Stomach (tissue), 4 donors: ENCODE results near the gene APCDD1.

Experiments used
- EP300 ChIP-seq: sonication (generic); formaldehyde crosslinking; IDR thresholded peaks from one replicate; pipeline ENCODE4 v1.6.1; 2017; ENCODE audit warnings: antibody characterized with exemption
- TF ChIP-seq, protein P1 (sequence below), 7 experiments: fragments of 450-650 bp in 4 of 7; fragments of 200-600 bp in 3 of 7; sonication (generic) in 3 of 7; IDR thresholded peaks; one replicate each; pipeline ENCODE4 v1.5.1; 2016 to 2019; ENCODE audit warnings: antibody characterized with exemption in 7 of 7, control low read depth in 2 of 7, mild to moderate bottlenecking in 1 of 7

DNA sequence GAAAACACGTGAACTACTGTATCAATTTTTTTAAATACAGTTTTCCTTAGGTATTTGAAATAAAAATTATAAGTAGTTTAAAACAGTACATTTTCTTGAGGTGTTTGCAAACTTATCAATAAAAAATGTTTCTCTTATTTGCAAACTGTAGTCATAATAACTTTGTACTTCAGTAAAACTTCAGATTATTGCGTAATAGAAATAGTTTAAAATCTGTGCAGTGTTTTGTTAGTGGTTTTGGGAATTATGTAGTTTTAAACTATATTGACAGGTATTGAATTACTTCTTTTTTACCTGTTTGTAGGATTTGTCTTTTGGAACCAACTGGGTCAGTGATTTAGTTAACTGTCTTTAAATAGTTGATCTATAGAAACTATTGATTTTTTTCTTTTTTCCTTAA lies 78.7 kb downstream of the APCDD1 start:
- TF ChIP-seq, protein P1, sequence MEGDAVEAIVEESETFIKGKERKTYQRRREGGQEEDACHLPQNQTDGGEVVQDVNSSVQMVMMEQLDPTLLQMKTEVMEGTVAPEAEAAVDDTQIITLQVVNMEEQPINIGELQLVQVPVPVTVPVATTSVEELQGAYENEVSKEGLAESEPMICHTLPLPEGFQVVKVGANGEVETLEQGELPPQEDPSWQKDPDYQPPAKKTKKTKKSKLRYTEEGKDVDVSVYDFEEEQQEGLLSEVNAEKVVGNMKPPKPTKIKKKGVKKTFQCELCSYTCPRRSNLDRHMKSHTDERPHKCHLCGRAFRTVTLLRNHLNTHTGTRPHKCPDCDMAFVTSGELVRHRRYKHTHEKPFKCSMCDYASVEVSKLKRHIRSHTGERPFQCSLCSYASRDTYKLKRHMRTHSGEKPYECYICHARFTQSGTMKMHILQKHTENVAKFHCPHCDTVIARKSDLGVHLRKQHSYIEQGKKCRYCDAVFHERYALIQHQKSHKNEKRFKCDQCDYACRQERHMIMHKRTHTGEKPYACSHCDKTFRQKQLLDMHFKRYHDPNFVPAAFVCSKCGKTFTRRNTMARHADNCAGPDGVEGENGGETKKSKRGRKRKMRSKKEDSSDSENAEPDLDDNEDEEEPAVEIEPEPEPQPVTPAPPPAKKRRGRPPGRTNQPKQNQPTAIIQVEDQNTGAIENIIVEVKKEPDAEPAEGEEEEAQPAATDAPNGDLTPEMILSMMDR (IDR thresholded peaks at IDR 0.05) = no peak
- no peak for TF ChIP-seq EP300
